HL-60 (cell line): ENCODE data around the gene TSC2.

Experiments used
- DNase-seq, 2 experiments: peaks; one replicate each; pipeline ENCODE4 v3.0.0-alpha.2; 2010 to 2020; ENCODE audit warnings: low read depth in 1 of 2, low spot score in 1 of 2
- H3K27ac ChIP-seq: fragments of 250-450 bp; sonication (Bioruptor Pico); replicated peaks from 2 replicates; pipeline ENCODE4 v1.5.1; 2020; ENCODE audit warnings: mild to moderate bottlenecking, moderate library complexity
- H3K27me3 ChIP-seq: fragments of 250-450 bp; sonication (Bioruptor Pico); 2 replicates; pipeline ENCODE4 v1.5.1; 2021; ENCODE audit warnings: mild to moderate bottlenecking, moderate library complexity; ENCODE audit not compliant: insufficient read depth, poor library complexity, severe bottlenecking
- H3K4me3 ChIP-seq: replicated peaks from 2 replicates; pipeline ENCODE4 v1.5.1; 2011; ENCODE audit warnings: mild to moderate bottlenecking, control low read depth, low read length; ENCODE audit not compliant: insufficient read depth
- GABPA ChIP-seq: IDR thresholded peaks from 2 replicates; pipeline ENCODE4 v1.6.1; 2012; ENCODE audit warnings: low read depth
- POLR2AphosphoS5 ChIP-seq: IDR thresholded peaks from 2 replicates; pipeline ENCODE4 v1.6.1; 2012; ENCODE audit warnings: low read depth
- REST ChIP-seq: IDR thresholded peaks from 2 replicates; pipeline ENCODE4 v1.6.1; 2012; ENCODE audit warnings: low read depth; ENCODE audit not compliant: insufficient replicate concordance
- SPI1 ChIP-seq: IDR thresholded peaks from 2 replicates; pipeline ENCODE4 v1.6.1; 2012; ENCODE audit warnings: low read depth, mild to moderate bottlenecking, borderline replicate concordance
- TF ChIP-seq, protein P1 (sequence below): IDR thresholded peaks from one replicate; pipeline ENCODE4 v1.5.1; 2011; ENCODE audit warnings: low read length, control low read depth, inconsistent platforms; ENCODE audit not compliant: insufficient read depth

TSC2 gene

GRCh38 chr16:1999866-2000514, 47.8 kb upstream of the TSC2 start:
- no peak for DNase-seq
- no peak overlapping the region for H3K27ac ChIP-seq
- no peaks in the 10 kb centered on the region for H3K27me3 ChIP-seq
- no peak for TF ChIP-seq GABPA
- TF ChIP-seq, protein P1, sequence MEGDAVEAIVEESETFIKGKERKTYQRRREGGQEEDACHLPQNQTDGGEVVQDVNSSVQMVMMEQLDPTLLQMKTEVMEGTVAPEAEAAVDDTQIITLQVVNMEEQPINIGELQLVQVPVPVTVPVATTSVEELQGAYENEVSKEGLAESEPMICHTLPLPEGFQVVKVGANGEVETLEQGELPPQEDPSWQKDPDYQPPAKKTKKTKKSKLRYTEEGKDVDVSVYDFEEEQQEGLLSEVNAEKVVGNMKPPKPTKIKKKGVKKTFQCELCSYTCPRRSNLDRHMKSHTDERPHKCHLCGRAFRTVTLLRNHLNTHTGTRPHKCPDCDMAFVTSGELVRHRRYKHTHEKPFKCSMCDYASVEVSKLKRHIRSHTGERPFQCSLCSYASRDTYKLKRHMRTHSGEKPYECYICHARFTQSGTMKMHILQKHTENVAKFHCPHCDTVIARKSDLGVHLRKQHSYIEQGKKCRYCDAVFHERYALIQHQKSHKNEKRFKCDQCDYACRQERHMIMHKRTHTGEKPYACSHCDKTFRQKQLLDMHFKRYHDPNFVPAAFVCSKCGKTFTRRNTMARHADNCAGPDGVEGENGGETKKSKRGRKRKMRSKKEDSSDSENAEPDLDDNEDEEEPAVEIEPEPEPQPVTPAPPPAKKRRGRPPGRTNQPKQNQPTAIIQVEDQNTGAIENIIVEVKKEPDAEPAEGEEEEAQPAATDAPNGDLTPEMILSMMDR: no peak
- TF ChIP-seq SPI1: no peak
- TF ChIP-seq POLR2AphosphoS5: no peak
- no peak for TF ChIP-seq REST
- no peak overlapping the region for H3K4me3 ChIP-seq

- no peak overlapping the region for H3K27ac ChIP-seq
- TF ChIP-seq, protein P1: no peak
- TF ChIP-seq GABPA (no peak), POLR2AphosphoS5 (no peak), SPI1 (no peak), REST (no peak)
- H3K27me3 ChIP-seq: no peaks in the 10 kb centered on the region
- no peak for DNase-seq
- no peak overlapping the region for H3K4me3 ChIP-seq
Observed at GRCh38 chr16:2001035-2001434, 46.8 kb upstream of the TSC2 start.

- no peak for DNase-seq
- H3K27ac ChIP-seq: no peak overlapping the region
- H3K4me3 ChIP-seq: no peak overlapping the region
- no peak for TF ChIP-seq REST
- TF ChIP-seq GABPA: no peak
- TF ChIP-seq, protein P1: no peak
- TF ChIP-seq SPI1: no peak
- TF ChIP-seq POLR2AphosphoS5: no peak
- H3K27me3 ChIP-seq: no peaks in the 10 kb centered on the region
Observed at GRCh38 chr16:2001456-2002355, 46.1 kb upstream of the TSC2 start.
